IMR-90 (cell line): Measurements from ENCODE around the gene CRYBB1. TPM values are rescaled to one million over a fixed set of nuclear protein-coding genes. Genes with fewer than 3 reads are reported as not detected.

ENCODE experiments used
- ATAC-seq: fragments of 200-7000 bp; cut with Tn5 transposase; 2 replicates; pipeline ENCODE4 v1.9.1; 2020; ENCODE audit warnings: low read depth, mild to moderate bottlenecking, moderate library complexity
- BruUV-seq: library from RNA; stranded (reverse); fragments of 400-500 nt; replicated peaks from 2 replicates; lab custom pipeline; 2021; lab: Mats Ljungman, UMichigan
- CTCF ChIA-PET: fragments of 300-600 bp; formaldehyde crosslinking; extraction: SDS; loops from one replicate; lab custom pipeline; 2021; ENCODE audit warnings: antibody characterized with exemption; lab: Yijun Ruan, JAX
- POLR2A ChIA-PET: fragments of 300-600 bp; sonication (Branson Sonifier 250); formaldehyde crosslinking; loops from one replicate; lab custom pipeline; 2022; ENCODE audit warnings: antibody characterized with exemption; ENCODE audit not compliant: unreplicated experiment; lab: Charles Lee
- DNase-seq: peaks from one replicate; pipeline ENCODE4 v3.0.0; 2013
- H2AFZ ChIP-seq: replicated peaks from 2 replicates; pipeline ENCODE3; 2013; ENCODE audit warnings: low read length, mild to moderate bottlenecking; ENCODE audit not compliant: poor library complexity
- H2AK5ac ChIP-seq: 2 replicates; pipeline ENCODE4 v1.6.1; 2013; ENCODE audit warnings: low read depth, low read length, inconsistent platforms
- H2AK9ac ChIP-seq: replicated peaks from 2 replicates; pipeline ENCODE3; 2013; ENCODE audit warnings: mild to moderate bottlenecking, low read depth, low read length, moderate library complexity; ENCODE audit not compliant: poor library complexity
- H2BK120ac ChIP-seq: 2 replicates; pipeline ENCODE4 v1.6.1; 2013; ENCODE audit warnings: low read depth, low read length, inconsistent platforms
- H2BK15ac ChIP-seq: 3 replicates; pipeline ENCODE4 v1.6.1; 2013; ENCODE audit warnings: low read depth, low read length, inconsistent platforms
- H2BK20ac ChIP-seq: 2 replicates; pipeline ENCODE4 v1.6.1; 2013; ENCODE audit warnings: low read depth, mild to moderate bottlenecking, inconsistent platforms, low read length, moderate library complexity
- H2BK5ac ChIP-seq: 2 replicates; pipeline ENCODE4 v1.6.1; 2013; ENCODE audit warnings: mild to moderate bottlenecking, low read depth, low read length, inconsistent platforms; ENCODE audit not compliant: poor library complexity, severe bottlenecking
- H3K14ac ChIP-seq: replicated peaks from 2 replicates; pipeline ENCODE4 v1.6.1; 2013; ENCODE audit warnings: low read depth, low read length, inconsistent platforms
- H3K18ac ChIP-seq: 2 replicates; pipeline ENCODE4 v1.6.1; 2013; ENCODE audit warnings: low read depth, low read length, control low read depth
- H3K23ac ChIP-seq: 2 replicates; pipeline ENCODE4 v1.6.1; 2013; ENCODE audit warnings: low read depth, low read length, inconsistent platforms
- H3K27ac ChIP-seq: 2 replicates; pipeline ENCODE4 v1.5.1; 2013; ENCODE audit warnings: mild to moderate bottlenecking, control low read depth, low read length; ENCODE audit not compliant: insufficient read depth
- H3K27me3 ChIP-seq: 2 replicates; pipeline ENCODE4 v1.6.1; 2013; ENCODE audit warnings: low read length; ENCODE audit not compliant: control insufficient read depth, insufficient read depth
- H3K36me3 ChIP-seq: 2 replicates; pipeline ENCODE4 v1.6.1; 2013; ENCODE audit warnings: low read length, mixed read lengths; ENCODE audit not compliant: control insufficient read depth, insufficient read depth
- H3K4ac ChIP-seq: 2 replicates; pipeline ENCODE4 v1.6.1; 2013; ENCODE audit warnings: low read depth, low read length, inconsistent platforms
- H3K4me1 ChIP-seq: 2 replicates; pipeline ENCODE4 v1.6.1; 2013; ENCODE audit warnings: low read length, mixed read lengths; ENCODE audit not compliant: control insufficient read depth, insufficient read depth
- H3K4me2 ChIP-seq: 2 replicates; pipeline ENCODE4 v1.6.1; 2013; ENCODE audit warnings: low read depth, mild to moderate bottlenecking, control low read depth, low read length, moderate library complexity
- H3K4me3 ChIP-seq: 2 replicates; pipeline ENCODE4 v1.5.1; 2013; ENCODE audit warnings: low read depth, mild to moderate bottlenecking, control low read depth, low read length, moderate library complexity; ENCODE audit not compliant: insufficient read depth
- H3K56ac ChIP-seq: 2 replicates; pipeline ENCODE4 v1.6.1; 2013; ENCODE audit warnings: low read length, inconsistent platforms; ENCODE audit not compliant: insufficient read depth; ENCODE audit errors: extremely low read depth
- H3K79me1 ChIP-seq, 2 experiments: 2 replicates each; pipeline ENCODE4 v1.6.1; 2013; ENCODE audit warnings: low read length in 2 of 2, inconsistent platforms in 1 of 2, low read depth in 1 of 2
- H3K9ac ChIP-seq: 2 replicates; pipeline ENCODE4 v1.6.1; 2013; ENCODE audit warnings: low read depth, low read length, control low read depth
- H3K9me1 ChIP-seq: 2 replicates; pipeline ENCODE4 v1.6.1; 2013; ENCODE audit warnings: low read length, inconsistent platforms; ENCODE audit not compliant: insufficient read depth
- H3K9me3 ChIP-seq: 2 replicates; pipeline ENCODE4 v1.6.1; 2013; ENCODE audit warnings: low read length; ENCODE audit not compliant: control insufficient read depth, insufficient read depth
- H4K20me1 ChIP-seq: 2 replicates; pipeline ENCODE4 v1.6.1; 2013; ENCODE audit warnings: low read length, inconsistent platforms; ENCODE audit not compliant: insufficient read depth
- H4K5ac ChIP-seq: 2 replicates; pipeline ENCODE4 v1.6.1; 2013; ENCODE audit warnings: mild to moderate bottlenecking, low read depth, low read length, control low read depth
- H4K8ac ChIP-seq, 2 experiments: 2 replicates each; pipeline ENCODE4 v1.6.1; 2013; ENCODE audit warnings: low read depth in 2 of 2, low read length in 2 of 2, control low read depth in 1 of 2, inconsistent platforms in 1 of 2
- H4K91ac ChIP-seq: 2 replicates; pipeline ENCODE4 v1.6.1; 2013; ENCODE audit warnings: low read depth, low read length, inconsistent platforms; ENCODE audit not compliant: insufficient read depth
- BHLHE40 ChIP-seq: fragments of 150-350 bp; IDR thresholded peaks from 2 replicates; pipeline ENCODE4 v1.6.1; 2016; ENCODE audit warnings: mild to moderate bottlenecking, low read depth, low read length
- CEBPB ChIP-seq: IDR thresholded peaks from 2 replicates; pipeline ENCODE4 v1.6.1; 2012; ENCODE audit warnings: low read depth, low read length, improper control_type of control experiment
- CHD1 ChIP-seq: IDR thresholded peaks from 2 replicates; pipeline ENCODE4 v1.6.1; 2012; ENCODE audit warnings: low read depth, low read length, improper control_type of control experiment
- FOS ChIP-seq: fragments of 150-350 bp; IDR thresholded peaks from 2 replicates; pipeline ENCODE4 v1.6.1; 2016; ENCODE audit warnings: low read depth, low read length
- MAFK ChIP-seq: IDR thresholded peaks from 2 replicates; pipeline ENCODE4 v1.6.1; 2012; ENCODE audit warnings: low read depth, low read length, improper control_type of control experiment
- MAZ ChIP-seq: IDR thresholded peaks from 2 replicates; pipeline ENCODE4 v1.6.1; 2012; ENCODE audit warnings: low read depth, mild to moderate bottlenecking, low read length, improper control_type of control experiment, moderate library complexity, borderline replicate concordance
- MXI1 ChIP-seq: IDR thresholded peaks from 2 replicates; pipeline ENCODE4 v1.6.1; 2012; ENCODE audit warnings: low read depth, mild to moderate bottlenecking, low read length, moderate library complexity, borderline replicate concordance
- NFE2L2 ChIP-seq: fragments of 150-350 bp; IDR thresholded peaks from 2 replicates; pipeline ENCODE4 v1.6.1; 2016; ENCODE audit warnings: low read depth, mild to moderate bottlenecking, low read length
- POLR2A ChIP-seq: IDR thresholded peaks from 2 replicates; pipeline ENCODE4 v1.6.1; 2012; ENCODE audit warnings: mild to moderate bottlenecking, low read depth, low read length
- RAD21 ChIP-seq: IDR thresholded peaks from 2 replicates; pipeline ENCODE4 v1.6.1; 2012; ENCODE audit warnings: low read length, improper control_type of control experiment
- RCOR1 ChIP-seq: IDR thresholded peaks from 2 replicates; pipeline ENCODE4 v1.6.1; 2012; ENCODE audit warnings: mild to moderate bottlenecking, low read length, improper control_type of control experiment; ENCODE audit not compliant: insufficient replicate concordance
- RFX5 ChIP-seq: IDR thresholded peaks from 2 replicates; pipeline ENCODE4 v1.8.0; 2012; ENCODE audit warnings: low read depth, mild to moderate bottlenecking, low read length, moderate library complexity
- SMC3 ChIP-seq: fragments of 150-350 bp; IDR thresholded peaks from 2 replicates; pipeline ENCODE4 v1.6.1; 2016; ENCODE audit warnings: low read depth, mild to moderate bottlenecking, antibody characterized with exemption, low read length, moderate library complexity
- WGBS, 2 experiments: methylation state at CpG; one replicate each; pipeline versions ENCODE4 v1.1.5 to v1.1.7; 2013; ENCODE audit warnings: missing lambda C conversion rate in 2 of 2; ENCODE audit not compliant: insufficient read length in 1 of 2; ENCODE audit errors: extremely low coverage in 2 of 2; 5-methylcytosine and 5-hydroxymethylcytosine counted together
- dilution Hi-C: fragments of 300-500 bp; cut with HindIII; formaldehyde crosslinking; loops from one replicate; pipeline ENCODE4 v1.14.3; 2018; ENCODE audit warnings: low sequenced_read_pairs; ENCODE audit not compliant: unreplicated experiment
- in situ Hi-C: fragments of 300-500 bp; cut with MboI; formaldehyde crosslinking; loops from 3 replicates; pipeline ENCODE4 v1.14.3; 2019; ENCODE audit warnings: low sequenced_read_pairs, inconsistent platforms, mixed read lengths
- intact Hi-C: fragments of 100-400 bp; cut with micrococcal nuclease; formaldehyde crosslinking; loops from 2 replicates; pipeline ENCODE4 v1.10.0; 2022
- polyA plus RNA-seq, 3 experiments: library from polyadenylated mRNA; depleted of rRNA; stranded (reverse); fragments of >200 nt; gene quantifications; 2 replicates each; pipeline ENCODE4 v1.2.3, GENCODE V29; 2012; ENCODE audit warnings: low replicate concordance in 1 of 3
- total RNA-seq: library from RNA; depleted of rRNA; stranded (reverse); fragments of >200 nt; gene quantifications from 2 replicates; pipeline ENCODE4 v1.2.3, GENCODE V29; 2012
- TF ChIP-seq, protein P1 (sequence below): conservative IDR thresholded peaks from 2 replicates; pipeline ENCODE4 v1.5.1; 2012; ENCODE audit warnings: mild to moderate bottlenecking, low read depth, low read length, improper control_type of control experiment
- TF ChIP-seq, protein P2 (sequence below): fragments of 150-350 bp; IDR thresholded peaks from 2 replicates; pipeline ENCODE4 v1.6.1; 2017; ENCODE audit warnings: mild to moderate bottlenecking, antibody characterized with exemption, low read length, low read depth
- TF ChIP-seq, protein P3 (sequence below): fragments of 150-350 bp; IDR thresholded peaks from 2 replicates; pipeline ENCODE4 v1.6.1; 2016; ENCODE audit warnings: low read depth, mild to moderate bottlenecking, low read length, moderate library complexity, borderline replicate concordance

The CRYBB1 gene
- total and polyA plus RNA-seq, 2 of the 4 experiments (the other 2 are of a cell fraction): not detected

DNA sequence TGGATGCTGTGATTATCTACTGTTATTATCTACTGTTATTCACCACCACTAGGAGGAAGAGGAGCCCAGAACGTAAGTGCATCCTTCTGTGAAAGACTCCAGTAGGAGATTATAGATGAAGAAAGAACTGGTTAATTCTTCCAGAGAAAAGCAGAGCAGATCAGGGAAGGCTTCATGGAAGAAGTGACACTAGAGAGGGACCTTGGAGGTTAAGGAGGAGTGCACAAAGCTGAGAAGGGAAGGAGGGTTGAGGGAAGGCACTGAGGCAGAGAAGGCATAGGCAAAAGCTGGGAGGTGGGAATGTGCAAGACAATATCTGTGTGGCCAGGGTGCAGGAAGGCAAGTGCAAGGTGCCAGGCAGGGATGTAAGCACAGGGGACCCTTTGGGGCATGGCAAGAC, 13.5 kb downstream of the CRYBB1 start:
- no peak overlapping the region for H2AK5ac ChIP-seq
- no peaks in the 10 kb centered on the region for H3K36me3 ChIP-seq
- H3K4me2 ChIP-seq: no peak overlapping the region
- TF ChIP-seq MXI1 (no peak), RAD21 (no peak), CHD1 (no peak), POLR2A (no peak), BHLHE40 (no peak), CEBPB (no peak), MAFK (no peak), RCOR1 (no peak), FOS (no peak), SMC3 (no peak), NFE2L2 (no peak), MAZ (no peak), RFX5 (no peak)
- TF ChIP-seq, protein P1, sequence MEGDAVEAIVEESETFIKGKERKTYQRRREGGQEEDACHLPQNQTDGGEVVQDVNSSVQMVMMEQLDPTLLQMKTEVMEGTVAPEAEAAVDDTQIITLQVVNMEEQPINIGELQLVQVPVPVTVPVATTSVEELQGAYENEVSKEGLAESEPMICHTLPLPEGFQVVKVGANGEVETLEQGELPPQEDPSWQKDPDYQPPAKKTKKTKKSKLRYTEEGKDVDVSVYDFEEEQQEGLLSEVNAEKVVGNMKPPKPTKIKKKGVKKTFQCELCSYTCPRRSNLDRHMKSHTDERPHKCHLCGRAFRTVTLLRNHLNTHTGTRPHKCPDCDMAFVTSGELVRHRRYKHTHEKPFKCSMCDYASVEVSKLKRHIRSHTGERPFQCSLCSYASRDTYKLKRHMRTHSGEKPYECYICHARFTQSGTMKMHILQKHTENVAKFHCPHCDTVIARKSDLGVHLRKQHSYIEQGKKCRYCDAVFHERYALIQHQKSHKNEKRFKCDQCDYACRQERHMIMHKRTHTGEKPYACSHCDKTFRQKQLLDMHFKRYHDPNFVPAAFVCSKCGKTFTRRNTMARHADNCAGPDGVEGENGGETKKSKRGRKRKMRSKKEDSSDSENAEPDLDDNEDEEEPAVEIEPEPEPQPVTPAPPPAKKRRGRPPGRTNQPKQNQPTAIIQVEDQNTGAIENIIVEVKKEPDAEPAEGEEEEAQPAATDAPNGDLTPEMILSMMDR: no peak
- TF ChIP-seq, protein P2, sequence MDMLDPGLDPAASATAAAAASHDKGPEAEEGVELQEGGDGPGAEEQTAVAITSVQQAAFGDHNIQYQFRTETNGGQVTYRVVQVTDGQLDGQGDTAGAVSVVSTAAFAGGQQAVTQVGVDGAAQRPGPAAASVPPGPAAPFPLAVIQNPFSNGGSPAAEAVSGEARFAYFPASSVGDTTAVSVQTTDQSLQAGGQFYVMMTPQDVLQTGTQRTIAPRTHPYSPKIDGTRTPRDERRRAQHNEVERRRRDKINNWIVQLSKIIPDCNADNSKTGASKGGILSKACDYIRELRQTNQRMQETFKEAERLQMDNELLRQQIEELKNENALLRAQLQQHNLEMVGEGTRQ: no peak
- TF ChIP-seq, protein P3, sequence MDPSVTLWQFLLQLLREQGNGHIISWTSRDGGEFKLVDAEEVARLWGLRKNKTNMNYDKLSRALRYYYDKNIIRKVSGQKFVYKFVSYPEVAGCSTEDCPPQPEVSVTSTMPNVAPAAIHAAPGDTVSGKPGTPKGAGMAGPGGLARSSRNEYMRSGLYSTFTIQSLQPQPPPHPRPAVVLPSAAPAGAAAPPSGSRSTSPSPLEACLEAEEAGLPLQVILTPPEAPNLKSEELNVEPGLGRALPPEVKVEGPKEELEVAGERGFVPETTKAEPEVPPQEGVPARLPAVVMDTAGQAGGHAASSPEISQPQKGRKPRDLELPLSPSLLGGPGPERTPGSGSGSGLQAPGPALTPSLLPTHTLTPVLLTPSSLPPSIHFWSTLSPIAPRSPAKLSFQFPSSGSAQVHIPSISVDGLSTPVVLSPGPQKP: no peak
- H2AK9ac ChIP-seq: no peak overlapping the region
- H4K5ac ChIP-seq: no peak overlapping the region
- H3K9me3 ChIP-seq: no peaks in the 10 kb centered on the region
- CTCF ChIA-PET: no interaction called here
- H3K56ac ChIP-seq: no peak overlapping the region
- H3K79me1 ChIP-seq: no peaks in the 10 kb centered on the region
- H2AFZ ChIP-seq: no peak overlapping the region
- no peak overlapping the region for H2BK20ac ChIP-seq
- in situ Hi-C loops (no loop called here), intact Hi-C loops (no loop called here), dilution Hi-C loops (no loop called here)
- no peak overlapping the region for H4K8ac ChIP-seq
- no peak overlapping the region for H2BK120ac ChIP-seq
- H3K9ac ChIP-seq: no peak overlapping the region
- H3K9me1 ChIP-seq: peaks cover 2% of the 10 kb centered on the region; the same call in 1 of the 2 replicates
- H3K27me3 ChIP-seq: peaks cover 8% of the 10 kb centered on the region
- H3K4ac ChIP-seq: no peak overlapping the region; the same call in 1 of the 2 replicates
- no TSS peak for BruUV-seq
- no peak overlapping the region for H3K18ac ChIP-seq
- no peak overlapping the region for H3K27ac ChIP-seq
- H3K4me3 ChIP-seq: no peak overlapping the region
- H3K4me1 ChIP-seq: no peaks in the 10 kb centered on the region
- no CpG with 5 or more reads among the region's 1 CpG for WGBS, 2 experiments
- ATAC-seq (no peak), DNase-seq (no peak)
- no peak overlapping the region for H2BK15ac ChIP-seq
- H4K20me1 ChIP-seq: no peaks in the 10 kb centered on the region
- no peak overlapping the region for H3K14ac ChIP-seq
- no peak overlapping the region for H2BK5ac ChIP-seq
- H3K23ac ChIP-seq: no peak overlapping the region
- H4K91ac ChIP-seq: no peak overlapping the region
- POLR2A ChIA-PET: no interaction called here
